Gastroesophageal sphincter (tissue), 3 donors: ENCODE results near the gene ARHGAP24.

ENCODE experiments used
- EP300 ChIP-seq: sonication (generic); formaldehyde crosslinking; IDR thresholded peaks from one replicate; pipeline ENCODE4 v1.6.1; 2017; ENCODE audit warnings: antibody characterized with exemption, mild to moderate bottlenecking
- POLR2A ChIP-seq, 2 donors: fragments of 450-650 bp; IDR thresholded peaks; one replicate each; pipeline ENCODE4 v1.6.1; 2017; ENCODE audit warnings: antibody characterized with exemption in 2 of 2, mild to moderate bottlenecking in 2 of 2, moderate library complexity in 1 of 2
- POLR2AphosphoS5 ChIP-seq: sonication (generic); formaldehyde crosslinking; IDR thresholded peaks from one replicate; pipeline ENCODE4 v1.6.1; 2017; ENCODE audit warnings: antibody characterized with exemption
- TF ChIP-seq, protein P1 (sequence below), 4 experiments: fragments of 200-600 bp in 2 of 4; fragments of 450-650 bp in 2 of 4; sonication (generic) in 1 of 4; IDR thresholded peaks; one replicate each; pipeline ENCODE4 v1.5.1; 2017 to 2019; ENCODE audit warnings: antibody characterized with exemption in 4 of 4, mild to moderate bottlenecking in 2 of 4, moderate library complexity in 2 of 4

DNA sequence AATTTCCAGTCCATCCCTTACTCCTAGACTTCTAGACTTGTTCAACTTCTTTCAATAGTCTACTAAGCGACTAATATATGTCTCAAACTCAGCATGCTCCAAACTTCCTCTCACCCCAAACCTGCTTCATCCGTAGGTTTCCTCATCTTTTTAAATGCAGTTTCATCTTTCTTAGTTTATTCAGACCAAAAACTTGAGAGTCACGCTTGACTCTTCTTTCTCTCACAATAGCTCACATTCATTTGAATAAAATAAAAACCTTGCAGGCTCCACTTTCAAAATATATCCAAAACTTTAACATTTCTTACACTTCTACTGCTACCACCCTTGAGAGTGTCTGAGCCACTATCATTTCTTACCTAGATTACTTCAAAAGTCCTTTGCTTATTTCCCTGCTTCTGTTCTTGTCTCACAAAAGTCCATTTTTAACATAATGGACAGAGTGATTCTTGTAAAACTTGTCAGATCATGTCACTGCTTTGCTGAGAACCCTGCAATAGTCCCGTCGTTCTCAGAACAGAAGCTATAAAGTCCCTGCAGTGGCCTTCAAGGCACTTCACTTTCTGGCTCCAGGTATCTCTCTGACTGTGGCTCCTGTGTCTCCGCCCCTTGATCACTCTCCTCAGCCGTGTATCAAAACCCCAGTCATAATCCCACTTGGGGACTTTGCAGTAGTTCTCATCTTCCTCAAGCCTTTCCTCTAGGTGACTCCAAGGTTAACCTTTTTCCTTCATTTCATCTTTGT is 167.6 kb downstream of the ARHGAP24 start:
- TF ChIP-seq, protein P1, sequence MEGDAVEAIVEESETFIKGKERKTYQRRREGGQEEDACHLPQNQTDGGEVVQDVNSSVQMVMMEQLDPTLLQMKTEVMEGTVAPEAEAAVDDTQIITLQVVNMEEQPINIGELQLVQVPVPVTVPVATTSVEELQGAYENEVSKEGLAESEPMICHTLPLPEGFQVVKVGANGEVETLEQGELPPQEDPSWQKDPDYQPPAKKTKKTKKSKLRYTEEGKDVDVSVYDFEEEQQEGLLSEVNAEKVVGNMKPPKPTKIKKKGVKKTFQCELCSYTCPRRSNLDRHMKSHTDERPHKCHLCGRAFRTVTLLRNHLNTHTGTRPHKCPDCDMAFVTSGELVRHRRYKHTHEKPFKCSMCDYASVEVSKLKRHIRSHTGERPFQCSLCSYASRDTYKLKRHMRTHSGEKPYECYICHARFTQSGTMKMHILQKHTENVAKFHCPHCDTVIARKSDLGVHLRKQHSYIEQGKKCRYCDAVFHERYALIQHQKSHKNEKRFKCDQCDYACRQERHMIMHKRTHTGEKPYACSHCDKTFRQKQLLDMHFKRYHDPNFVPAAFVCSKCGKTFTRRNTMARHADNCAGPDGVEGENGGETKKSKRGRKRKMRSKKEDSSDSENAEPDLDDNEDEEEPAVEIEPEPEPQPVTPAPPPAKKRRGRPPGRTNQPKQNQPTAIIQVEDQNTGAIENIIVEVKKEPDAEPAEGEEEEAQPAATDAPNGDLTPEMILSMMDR (IDR thresholded peaks at IDR 0.05) = no peak
- TF ChIP-seq POLR2AphosphoS5 (no peak), EP300 (no peak), POLR2A (IDR thresholded peaks at IDR 0.05) (no peak)
